Hepatocyte (in vitro differentiated cells): ENCODE data around the gene C1QTNF9B. TPM values are rescaled to one million over a fixed set of nuclear protein-coding genes. Genes with fewer than 3 reads are reported as not detected.

Source experiments
- DNase-seq: peaks from one replicate; pipeline ENCODE4 v3.0.0-alpha.2; 2016; ENCODE audit warnings: low spot score
- H2AFZ ChIP-seq: fragments of 200-600 bp; sonication (generic); 2 replicates; pipeline ENCODE4 v1.6.0; 2016; ENCODE audit warnings: antibody characterized with exemption, mild to moderate bottlenecking
- H3K27ac ChIP-seq: fragments of 200-600 bp; sonication (generic); 2 replicates; pipeline ENCODE4 v1.5.1; 2016; ENCODE audit warnings: mild to moderate bottlenecking
- H3K27me3 ChIP-seq: fragments of 200-600 bp; sonication (generic); 2 replicates; pipeline ENCODE4 v1.6.1; 2016
- H3K36me3 ChIP-seq: fragments of 200-600 bp; sonication (generic); replicated peaks from 2 replicates; pipeline ENCODE4 v1.5.1; 2016; ENCODE audit warnings: low read depth; ENCODE audit not compliant: insufficient read depth
- H3K4me1 ChIP-seq: fragments of 200-600 bp; sonication (generic); 2 replicates; pipeline ENCODE4 v1.5.1; 2016; ENCODE audit warnings: mild to moderate bottlenecking, moderate library complexity; ENCODE audit not compliant: insufficient read depth
- H3K4me2 ChIP-seq: fragments of 200-600 bp; sonication (generic); 2 replicates; pipeline ENCODE4 v1.6.0; 2016
- H3K4me3 ChIP-seq: fragments of 200-600 bp; sonication (generic); 2 replicates; pipeline ENCODE4 v1.5.1; 2016; ENCODE audit warnings: mild to moderate bottlenecking
- H3K79me2 ChIP-seq: fragments of 200-600 bp; sonication (generic); 2 replicates; pipeline ENCODE4 v1.6.0; 2017; ENCODE audit warnings: mild to moderate bottlenecking
- H3K9me2 ChIP-seq: fragments of 200-600 bp; sonication (generic); replicated peaks from 2 replicates; pipeline ENCODE4 v1.6.0; 2017; ENCODE audit warnings: mild to moderate bottlenecking; ENCODE audit not compliant: insufficient read depth
- H3K9me3 ChIP-seq: fragments of 200-600 bp; sonication (generic); 2 replicates; pipeline ENCODE4 v1.5.1; 2016; ENCODE audit warnings: low read depth, mild to moderate bottlenecking
- H4K20me1 ChIP-seq: fragments of 200-600 bp; sonication (generic); 2 replicates; pipeline ENCODE4 v1.6.0; 2016; ENCODE audit warnings: mild to moderate bottlenecking; ENCODE audit not compliant: insufficient read depth, poor library complexity, severe bottlenecking
- EZH2 ChIP-seq: fragments of 200-600 bp; sonication (generic); IDR thresholded peaks from 2 replicates; pipeline ENCODE4 v1.6.1; 2016; ENCODE audit warnings: antibody characterized with exemption, mild to moderate bottlenecking, borderline replicate concordance
- EZH2phosphoT487 ChIP-seq: fragments of 200-600 bp; sonication (generic); IDR thresholded peaks from one replicate; pipeline ENCODE4 v1.6.1; 2018; ENCODE audit warnings: antibody characterized with exemption, mild to moderate bottlenecking, low read depth, moderate library complexity; ENCODE audit not compliant: unreplicated experiment, severe bottlenecking
- WGBS: methylation state at CpG from one replicate; pipeline ENCODE4 v1.1.6; 2016; ENCODE audit warnings: low lambda C conversion rate; ENCODE audit errors: missing lambda C conversion rate; 5-methylcytosine and 5-hydroxymethylcytosine counted together
- polyA plus RNA-seq: library from polyadenylated mRNA; unstranded; fragments of >200 nt; fragmentation: Nextera tagmentation; extraction: Ambion mirVana; gene quantifications from 2 replicates; pipeline ENCODE4 v1.2.1, GENCODE V29; 2016
- total RNA-seq: library from RNA; depleted of rRNA; stranded (reverse); fragments of >200 nt; gene quantifications from 2 replicates; pipeline ENCODE4 v1.2.3, GENCODE V29; 2014
- TF ChIP-seq, protein P1 (sequence below): fragments of 200-600 bp; sonication (generic); IDR thresholded peaks from 2 replicates; pipeline ENCODE4 v1.5.1; 2016; ENCODE audit warnings: antibody characterized with exemption, mild to moderate bottlenecking; ENCODE audit not compliant: poor library complexity

Gene C1QTNF9B
- total and polyA plus RNA-seq, 2 experiments from 2014 or later = 0.29 TPM; not detected in 1

DNA sequence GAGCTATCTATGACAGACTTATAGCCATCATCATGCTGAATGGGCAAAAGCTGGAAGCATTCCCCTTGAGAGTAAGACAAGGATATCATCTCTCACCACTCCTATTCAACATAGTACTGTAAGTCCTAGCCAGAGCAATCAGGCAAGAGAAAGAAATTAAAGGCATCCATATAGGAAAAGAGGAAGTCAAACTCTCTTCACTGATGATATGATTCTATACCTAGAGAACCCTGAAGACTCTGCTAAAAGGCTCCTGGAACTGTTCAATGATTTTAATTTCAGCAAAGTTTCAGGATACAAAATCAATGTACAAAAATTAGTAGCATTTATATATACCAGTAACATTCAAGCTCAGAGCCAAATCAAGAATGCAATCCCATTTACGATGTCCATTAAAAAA, 21.7 kb upstream of the C1QTNF9B start:
- H3K4me2 ChIP-seq = no peak overlapping the region
- no peaks in the 10 kb centered on the region for H3K9me3 ChIP-seq
- no peaks in the 10 kb centered on the region for H3K9me2 ChIP-seq
- H3K79me2 ChIP-seq = no peaks in the 10 kb centered on the region
- H3K27me3 ChIP-seq = peaks cover 5% of the 10 kb centered on the region
- no peak for DNase-seq
- no peak overlapping the region for H3K27ac ChIP-seq
- TF ChIP-seq EZH2 (no peak), EZH2phosphoT487 (no peak)
- TF ChIP-seq, protein P1, sequence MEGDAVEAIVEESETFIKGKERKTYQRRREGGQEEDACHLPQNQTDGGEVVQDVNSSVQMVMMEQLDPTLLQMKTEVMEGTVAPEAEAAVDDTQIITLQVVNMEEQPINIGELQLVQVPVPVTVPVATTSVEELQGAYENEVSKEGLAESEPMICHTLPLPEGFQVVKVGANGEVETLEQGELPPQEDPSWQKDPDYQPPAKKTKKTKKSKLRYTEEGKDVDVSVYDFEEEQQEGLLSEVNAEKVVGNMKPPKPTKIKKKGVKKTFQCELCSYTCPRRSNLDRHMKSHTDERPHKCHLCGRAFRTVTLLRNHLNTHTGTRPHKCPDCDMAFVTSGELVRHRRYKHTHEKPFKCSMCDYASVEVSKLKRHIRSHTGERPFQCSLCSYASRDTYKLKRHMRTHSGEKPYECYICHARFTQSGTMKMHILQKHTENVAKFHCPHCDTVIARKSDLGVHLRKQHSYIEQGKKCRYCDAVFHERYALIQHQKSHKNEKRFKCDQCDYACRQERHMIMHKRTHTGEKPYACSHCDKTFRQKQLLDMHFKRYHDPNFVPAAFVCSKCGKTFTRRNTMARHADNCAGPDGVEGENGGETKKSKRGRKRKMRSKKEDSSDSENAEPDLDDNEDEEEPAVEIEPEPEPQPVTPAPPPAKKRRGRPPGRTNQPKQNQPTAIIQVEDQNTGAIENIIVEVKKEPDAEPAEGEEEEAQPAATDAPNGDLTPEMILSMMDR = no peak
- H3K36me3 ChIP-seq = no peaks in the 10 kb centered on the region
- H3K4me1 ChIP-seq = no peaks in the 10 kb centered on the region
- no peak overlapping the region for H2AFZ ChIP-seq
- 98% methylated on average over 1 of the region's 1 CpG for WGBS
- H3K4me3 ChIP-seq = no peak overlapping the region
- no peaks in the 10 kb centered on the region for H4K20me1 ChIP-seq

DNA sequence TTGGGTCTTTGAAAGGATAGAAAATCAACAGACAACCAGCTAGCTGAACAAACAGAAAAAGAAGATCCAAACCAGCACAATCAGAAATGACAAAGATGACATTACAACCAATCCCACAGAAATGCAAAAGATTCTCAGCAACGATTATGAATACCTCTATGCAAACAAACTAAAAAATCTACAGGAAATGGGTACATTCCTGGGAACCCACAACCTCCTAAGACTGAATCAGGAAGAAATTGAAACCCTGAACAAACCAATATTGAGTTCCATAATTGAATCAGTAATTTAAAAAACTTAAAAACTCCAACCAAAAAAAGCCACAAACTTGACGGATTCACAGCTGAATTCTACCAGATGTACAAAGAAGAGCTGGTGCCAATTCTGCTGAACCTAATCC, 20.9 kb upstream of the C1QTNF9B start:
- Histone ChIP-seq H4K20me1 (no peaks in the 10 kb centered on the region), H3K27ac (no peak overlapping the region), H3K4me3 (no peak overlapping the region), H2AFZ (no peak overlapping the region), H3K4me2 (no peak overlapping the region), H3K9me2 (no peaks in the 10 kb centered on the region), H3K27me3 (peaks cover 5% of the 10 kb centered on the region), H3K36me3 (no peaks in the 10 kb centered on the region), H3K79me2 (no peaks in the 10 kb centered on the region), H3K9me3 (no peaks in the 10 kb centered on the region), H3K4me1 (no peaks in the 10 kb centered on the region)
- DNase-seq = no peak
- TF ChIP-seq, protein P1 = no peak
- TF ChIP-seq EZH2phosphoT487 (no peak), EZH2 (no peak)
- 85% methylated on average over 2 of the region's 2 CpGs for WGBS

DNA sequence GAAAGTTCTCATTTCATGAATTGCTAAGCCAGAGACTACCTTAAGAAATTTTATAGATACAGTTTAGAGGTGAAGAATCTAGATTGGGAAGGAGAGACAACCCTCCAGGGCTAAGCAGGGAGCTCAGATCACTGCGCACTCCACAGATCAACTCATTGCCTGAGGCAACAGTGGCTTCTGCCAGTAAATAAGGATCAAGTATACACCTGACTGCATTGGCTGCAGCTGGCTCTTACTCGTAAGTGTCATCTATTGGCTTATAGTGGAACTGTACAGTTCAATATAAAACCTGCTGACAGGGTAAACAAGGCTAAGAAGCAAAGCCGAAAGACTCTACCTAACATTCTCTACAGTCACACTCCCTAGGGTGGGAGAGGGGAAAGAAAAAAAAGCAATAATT, 18.0 kb upstream of the C1QTNF9B start:
- no peak overlapping the region for H3K27ac ChIP-seq
- no peak overlapping the region for H2AFZ ChIP-seq
- H3K36me3 ChIP-seq = no peaks in the 10 kb centered on the region
- TF ChIP-seq EZH2phosphoT487 = no peak
- TF ChIP-seq EZH2 = no peak
- 54% methylated on average over 3 of the region's 3 CpGs for WGBS
- DNase-seq = no peak
- H3K4me1 ChIP-seq = no peaks in the 10 kb centered on the region
- H3K27me3 ChIP-seq = peaks cover 5% of the 10 kb centered on the region
- H3K4me2 ChIP-seq = no peak overlapping the region
- H3K9me3 ChIP-seq = no peaks in the 10 kb centered on the region
- no peaks in the 10 kb centered on the region for H3K79me2 ChIP-seq
- H3K9me2 ChIP-seq = no peaks in the 10 kb centered on the region
- no peak overlapping the region for H3K4me3 ChIP-seq
- no peaks in the 10 kb centered on the region for H4K20me1 ChIP-seq

- Histone ChIP-seq H3K27me3 (no peaks in the 10 kb centered on the region), H3K9me2 (no peaks in the 10 kb centered on the region), H3K4me2 (no peak overlapping the region), H4K20me1 (no peaks in the 10 kb centered on the region), H3K4me3 (no peak overlapping the region), H3K79me2 (no peaks in the 10 kb centered on the region), H2AFZ (no peak overlapping the region), H3K36me3 (no peaks in the 10 kb centered on the region), H3K27ac (no peak overlapping the region), H3K9me3 (no peaks in the 10 kb centered on the region), H3K4me1 (no peaks in the 10 kb centered on the region)
- no peak for DNase-seq
- TF ChIP-seq EZH2 (no peak), EZH2phosphoT487 (no peak)
- TF ChIP-seq, protein P1 = no peak
- 70% methylated on average over 1 of the region's 1 CpG for WGBS
Measured at GRCh38 chr13:23912469-23912868, 15.2 kb upstream of the C1QTNF9B start.
